ENCODE data around the gene OLFM1.

- TF ChIP-seq CTCF (IDR thresholded peaks at IDR 0.05), result no peak
- TF ChIP-seq POLR2A (IDR thresholded peaks at IDR 0.05), result no peak
Measured at GRCh38 chr9:135144581-135145170, 57.2 kb downstream of the OLFM1 start.

Measured in lower leg skin (tissue), 3 donors.